Measurements from ENCODE around the gene PRR5L. TPM values are rescaled to one million over a fixed set of nuclear protein-coding genes. Genes with fewer than 3 reads are reported as not detected.

The PRR5L gene
- total and polyA plus RNA-seq, 2 experiments from 2014 or later: 3.1 to 8.9 TPM

DNA sequence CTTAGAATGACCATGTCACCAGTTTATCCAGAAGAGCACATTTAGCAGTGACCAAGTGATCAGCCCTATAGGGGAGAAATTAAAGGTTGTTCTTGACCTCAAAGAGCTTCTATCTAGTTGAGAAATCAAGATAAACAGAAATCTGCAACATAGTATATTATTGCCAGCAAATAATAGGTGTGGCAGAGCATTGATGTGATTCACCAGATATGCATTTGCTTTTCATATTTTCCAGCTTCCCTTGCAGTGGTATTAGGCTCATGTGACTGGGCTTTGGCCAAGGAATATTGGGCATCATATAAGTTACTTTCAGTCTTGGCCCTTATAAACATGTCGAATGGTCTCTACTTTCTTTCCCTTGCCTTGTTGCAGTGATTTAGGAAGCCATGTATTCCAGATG lies 41.4 kb upstream of the PRR5L start:
- no peak overlapping the region for H3K27ac Mint-ChIP-seq
- H3K27me3 Mint-ChIP-seq (ENCODE audit: insufficient read depth, low read depth, poor library complexity): peaks cover 8% of the 10 kb centered on the region
- no peak overlapping the region for H2AFZ ChIP-seq
- H3K4me2 ChIP-seq: no peak overlapping the region
- peaks cover 5% of the 10 kb centered on the region; the same call in 2 of the 3 replicates for H3K4me1 Mint-ChIP-seq
- H3K9me2 ChIP-seq (ENCODE audit: insufficient read depth): peaks cover 3% of the 10 kb centered on the region; the same call in 1 of the 2 replicates
- no peak overlapping the region for H3K4me3 Mint-ChIP-seq
- H3K79me2 ChIP-seq (replicated peaks; ENCODE audit: insufficient read depth): no peaks in the 10 kb centered on the region
- H4K20me1 ChIP-seq (replicated peaks; ENCODE audit: insufficient read depth): no peaks in the 10 kb centered on the region
- H3K27ac ChIP-seq (ENCODE audit: low read depth): no peak overlapping the region
- H3K4me1 ChIP-seq (ENCODE audit: insufficient read depth): no peaks in the 10 kb centered on the region
- DNase-seq (ENCODE audit: low spot score): no peak
- TF ChIP-seq STAT1 (IDR thresholded peaks at IDR 0.05; ENCODE audit: unreplicated experiment): no peak
- TF ChIP-seq, protein P1, sequence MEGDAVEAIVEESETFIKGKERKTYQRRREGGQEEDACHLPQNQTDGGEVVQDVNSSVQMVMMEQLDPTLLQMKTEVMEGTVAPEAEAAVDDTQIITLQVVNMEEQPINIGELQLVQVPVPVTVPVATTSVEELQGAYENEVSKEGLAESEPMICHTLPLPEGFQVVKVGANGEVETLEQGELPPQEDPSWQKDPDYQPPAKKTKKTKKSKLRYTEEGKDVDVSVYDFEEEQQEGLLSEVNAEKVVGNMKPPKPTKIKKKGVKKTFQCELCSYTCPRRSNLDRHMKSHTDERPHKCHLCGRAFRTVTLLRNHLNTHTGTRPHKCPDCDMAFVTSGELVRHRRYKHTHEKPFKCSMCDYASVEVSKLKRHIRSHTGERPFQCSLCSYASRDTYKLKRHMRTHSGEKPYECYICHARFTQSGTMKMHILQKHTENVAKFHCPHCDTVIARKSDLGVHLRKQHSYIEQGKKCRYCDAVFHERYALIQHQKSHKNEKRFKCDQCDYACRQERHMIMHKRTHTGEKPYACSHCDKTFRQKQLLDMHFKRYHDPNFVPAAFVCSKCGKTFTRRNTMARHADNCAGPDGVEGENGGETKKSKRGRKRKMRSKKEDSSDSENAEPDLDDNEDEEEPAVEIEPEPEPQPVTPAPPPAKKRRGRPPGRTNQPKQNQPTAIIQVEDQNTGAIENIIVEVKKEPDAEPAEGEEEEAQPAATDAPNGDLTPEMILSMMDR (conservative IDR thresholded peaks at IDR 0.05; ENCODE audit: low read depth in 2 of 2): no peak
- TF ChIP-seq ZNF114 (CRISPR knock-in tag; IDR thresholded peaks at IDR 0.05): no peak
- TF ChIP-seq ZNF462 (CRISPR knock-in tag; IDR thresholded peaks at IDR 0.05): no peak
- TF ChIP-seq JUNB (IDR thresholded peaks at IDR 0.05; ENCODE audit: unreplicated experiment): no peak
- TF ChIP-seq, protein P2, sequence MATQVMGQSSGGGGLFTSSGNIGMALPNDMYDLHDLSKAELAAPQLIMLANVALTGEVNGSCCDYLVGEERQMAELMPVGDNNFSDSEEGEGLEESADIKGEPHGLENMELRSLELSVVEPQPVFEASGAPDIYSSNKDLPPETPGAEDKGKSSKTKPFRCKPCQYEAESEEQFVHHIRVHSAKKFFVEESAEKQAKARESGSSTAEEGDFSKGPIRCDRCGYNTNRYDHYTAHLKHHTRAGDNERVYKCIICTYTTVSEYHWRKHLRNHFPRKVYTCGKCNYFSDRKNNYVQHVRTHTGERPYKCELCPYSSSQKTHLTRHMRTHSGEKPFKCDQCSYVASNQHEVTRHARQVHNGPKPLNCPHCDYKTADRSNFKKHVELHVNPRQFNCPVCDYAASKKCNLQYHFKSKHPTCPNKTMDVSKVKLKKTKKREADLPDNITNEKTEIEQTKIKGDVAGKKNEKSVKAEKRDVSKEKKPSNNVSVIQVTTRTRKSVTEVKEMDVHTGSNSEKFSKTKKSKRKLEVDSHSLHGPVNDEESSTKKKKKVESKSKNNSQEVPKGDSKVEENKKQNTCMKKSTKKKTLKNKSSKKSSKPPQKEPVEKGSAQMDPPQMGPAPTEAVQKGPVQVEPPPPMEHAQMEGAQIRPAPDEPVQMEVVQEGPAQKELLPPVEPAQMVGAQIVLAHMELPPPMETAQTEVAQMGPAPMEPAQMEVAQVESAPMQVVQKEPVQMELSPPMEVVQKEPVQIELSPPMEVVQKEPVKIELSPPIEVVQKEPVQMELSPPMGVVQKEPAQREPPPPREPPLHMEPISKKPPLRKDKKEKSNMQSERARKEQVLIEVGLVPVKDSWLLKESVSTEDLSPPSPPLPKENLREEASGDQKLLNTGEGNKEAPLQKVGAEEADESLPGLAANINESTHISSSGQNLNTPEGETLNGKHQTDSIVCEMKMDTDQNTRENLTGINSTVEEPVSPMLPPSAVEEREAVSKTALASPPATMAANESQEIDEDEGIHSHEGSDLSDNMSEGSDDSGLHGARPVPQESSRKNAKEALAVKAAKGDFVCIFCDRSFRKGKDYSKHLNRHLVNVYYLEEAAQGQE (IDR thresholded peaks at IDR 0.05; ENCODE audit: unreplicated experiment): no peak
- H3K9me3 Mint-ChIP-seq: no peaks in the 10 kb centered on the region; the same call in 2 of the 3 replicates
- no peaks in the 10 kb centered on the region for H3F3A ChIP-seq (replicated peaks; ENCODE audit: low read depth)
- peaks cover 3% of the 10 kb centered on the region; the same call in 1 of the 3 replicates for H3K36me3 Mint-ChIP-seq (ENCODE audit: low read depth)
- ATAC-seq: no peak
- H3K27me3 ChIP-seq (ENCODE audit: insufficient read depth): no peaks in the 10 kb centered on the region
- no peaks in the 10 kb centered on the region for H3K36me3 ChIP-seq (ENCODE audit: insufficient read depth)
- H3K4me3 ChIP-seq: no peak overlapping the region

Data from GM23338 (cell line).